ENCODE measurements around the gene ABCC1.
"Not testable (repeated sequence)": the region's sequence is repeated elsewhere in the genome, so short reads cannot be mapped to it uniquely, and the experiment has no call there.

GRCh38 chr16:16161840-16162239 is 212.4 kb downstream of the ABCC1 start:
- not testable (repeated sequence) for TF ChIP-seq CTCF (tag by site-specific recombination; IDR thresholded peaks at IDR 0.05); PATZ1 (tag by site-specific recombination; IDR thresholded peaks at IDR 0.05); ZNF704 (tag by site-specific recombination; IDR thresholded peaks at IDR 0.05); ZNF76 (tag by site-specific recombination; IDR thresholded peaks at IDR 0.05; ENCODE audit: borderline replicate concordance, low read depth)
